ENCODE results near the gene MYL12A. TPM values are rescaled to one million over a fixed set of nuclear protein-coding genes. Genes with fewer than 3 reads are reported as not detected.

Gene MYL12A
- total RNA-seq, 1 experiment from 2014 or later: 1,097 TPM

Other genes starting within 250 kb of the MYL12A start
- gene LPIN2, start 234.7 kb upstream of the MYL12A start, total RNA-seq (2014; rRNA removed; shearing (Covaris generic)): 23.2 and 33.5 TPM in 2 replicates
- 0.06 and 0.17 TPM in 2 replicates for gene MYOM1, start 27.8 kb upstream of the MYL12A start, total RNA-seq (2014; rRNA removed; shearing (Covaris generic))
- 803 and 820 TPM in 2 replicates for gene MYL12B, start 14.3 kb downstream of the MYL12A start, total RNA-seq (2014; rRNA removed; shearing (Covaris generic))
- gene TGIF1, start 202.4 kb downstream of the MYL12A start, total RNA-seq (2014; rRNA removed; shearing (Covaris generic)): 279 and 304 TPM in 2 replicates

Measured in G401 (cell line).